ENCODE data around the gene GSTO2.

DNA sequence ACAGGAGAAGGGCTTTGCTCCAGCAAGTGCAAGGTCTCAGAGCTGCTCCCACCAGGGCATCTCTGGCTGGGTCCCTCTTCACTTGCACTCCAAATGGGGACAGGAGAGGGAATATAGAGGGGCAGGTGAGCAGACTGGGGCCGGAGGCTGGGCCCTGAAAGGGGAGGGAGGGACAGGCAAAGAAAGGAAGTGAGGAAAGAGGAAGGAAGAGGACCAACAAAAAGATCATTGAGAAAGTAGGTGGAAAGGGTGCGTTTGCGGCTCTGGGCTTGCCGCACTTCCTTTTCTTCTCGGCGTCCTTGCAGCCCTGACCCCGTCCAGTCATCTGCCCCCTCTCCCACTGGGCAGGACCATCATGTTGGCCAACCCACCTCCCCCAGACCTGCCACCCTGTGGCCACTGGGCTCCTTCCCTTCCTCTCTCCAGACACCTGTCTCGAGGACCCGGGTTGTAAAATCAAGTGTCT lies 55.3 kb downstream of the GSTO2 start:
- TF ChIP-seq, protein P1, sequence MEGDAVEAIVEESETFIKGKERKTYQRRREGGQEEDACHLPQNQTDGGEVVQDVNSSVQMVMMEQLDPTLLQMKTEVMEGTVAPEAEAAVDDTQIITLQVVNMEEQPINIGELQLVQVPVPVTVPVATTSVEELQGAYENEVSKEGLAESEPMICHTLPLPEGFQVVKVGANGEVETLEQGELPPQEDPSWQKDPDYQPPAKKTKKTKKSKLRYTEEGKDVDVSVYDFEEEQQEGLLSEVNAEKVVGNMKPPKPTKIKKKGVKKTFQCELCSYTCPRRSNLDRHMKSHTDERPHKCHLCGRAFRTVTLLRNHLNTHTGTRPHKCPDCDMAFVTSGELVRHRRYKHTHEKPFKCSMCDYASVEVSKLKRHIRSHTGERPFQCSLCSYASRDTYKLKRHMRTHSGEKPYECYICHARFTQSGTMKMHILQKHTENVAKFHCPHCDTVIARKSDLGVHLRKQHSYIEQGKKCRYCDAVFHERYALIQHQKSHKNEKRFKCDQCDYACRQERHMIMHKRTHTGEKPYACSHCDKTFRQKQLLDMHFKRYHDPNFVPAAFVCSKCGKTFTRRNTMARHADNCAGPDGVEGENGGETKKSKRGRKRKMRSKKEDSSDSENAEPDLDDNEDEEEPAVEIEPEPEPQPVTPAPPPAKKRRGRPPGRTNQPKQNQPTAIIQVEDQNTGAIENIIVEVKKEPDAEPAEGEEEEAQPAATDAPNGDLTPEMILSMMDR (IDR thresholded peaks at IDR 0.05; ENCODE audit: low read depth, low read length, poor library complexity, severe bottlenecking), result no peak
- TF ChIP-seq EZH2phosphoT487 (IDR thresholded peaks at IDR 0.05; ENCODE audit: borderline replicate concordance, low read length), result no peak

All from DOHH2 (cell line).